Hepatocyte (in vitro differentiated cells): ENCODE data around the gene MT1M.

ENCODE experiments used
- EZH2phosphoT487 ChIP-seq: fragments of 200-600 bp; sonication (generic); IDR thresholded peaks from one replicate; pipeline ENCODE4 v1.6.1; 2018; ENCODE audit warnings: antibody characterized with exemption, mild to moderate bottlenecking, low read depth, moderate library complexity; ENCODE audit not compliant: unreplicated experiment, severe bottlenecking
- TF ChIP-seq, protein P1 (sequence below): fragments of 200-600 bp; sonication (generic); IDR thresholded peaks from 2 replicates; pipeline ENCODE4 v1.5.1; 2016; ENCODE audit warnings: antibody characterized with exemption, mild to moderate bottlenecking; ENCODE audit not compliant: poor library complexity

DNA sequence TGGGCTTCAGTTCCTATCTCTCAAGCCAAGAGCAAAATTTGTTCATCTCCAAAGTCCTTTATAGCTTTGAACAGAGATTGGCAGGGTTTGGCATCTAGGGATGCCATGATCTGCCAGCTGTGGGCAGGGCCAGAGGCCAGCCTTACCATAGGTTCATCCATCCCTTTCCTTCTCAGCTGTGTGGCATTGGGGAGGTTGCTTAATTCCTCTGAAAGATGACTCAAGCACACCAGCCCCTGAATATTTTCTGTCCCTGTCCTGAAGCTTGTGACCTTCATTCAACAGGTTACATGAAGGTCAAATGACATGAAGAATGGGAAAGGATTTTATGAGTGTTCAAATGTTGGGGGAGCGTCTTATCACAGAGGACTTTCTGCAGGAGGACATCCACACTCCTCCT, 32.0 kb downstream of the MT1M start:
- TF ChIP-seq, protein P1, sequence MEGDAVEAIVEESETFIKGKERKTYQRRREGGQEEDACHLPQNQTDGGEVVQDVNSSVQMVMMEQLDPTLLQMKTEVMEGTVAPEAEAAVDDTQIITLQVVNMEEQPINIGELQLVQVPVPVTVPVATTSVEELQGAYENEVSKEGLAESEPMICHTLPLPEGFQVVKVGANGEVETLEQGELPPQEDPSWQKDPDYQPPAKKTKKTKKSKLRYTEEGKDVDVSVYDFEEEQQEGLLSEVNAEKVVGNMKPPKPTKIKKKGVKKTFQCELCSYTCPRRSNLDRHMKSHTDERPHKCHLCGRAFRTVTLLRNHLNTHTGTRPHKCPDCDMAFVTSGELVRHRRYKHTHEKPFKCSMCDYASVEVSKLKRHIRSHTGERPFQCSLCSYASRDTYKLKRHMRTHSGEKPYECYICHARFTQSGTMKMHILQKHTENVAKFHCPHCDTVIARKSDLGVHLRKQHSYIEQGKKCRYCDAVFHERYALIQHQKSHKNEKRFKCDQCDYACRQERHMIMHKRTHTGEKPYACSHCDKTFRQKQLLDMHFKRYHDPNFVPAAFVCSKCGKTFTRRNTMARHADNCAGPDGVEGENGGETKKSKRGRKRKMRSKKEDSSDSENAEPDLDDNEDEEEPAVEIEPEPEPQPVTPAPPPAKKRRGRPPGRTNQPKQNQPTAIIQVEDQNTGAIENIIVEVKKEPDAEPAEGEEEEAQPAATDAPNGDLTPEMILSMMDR = no peak
- TF ChIP-seq EZH2phosphoT487 = no peak
